ENCODE data around the gene C1QB.
"Not testable (repeated sequence)": the region's sequence is repeated elsewhere in the genome, so short reads cannot be mapped to it uniquely, and the experiment has no call there.

C1QB gene

DNA sequence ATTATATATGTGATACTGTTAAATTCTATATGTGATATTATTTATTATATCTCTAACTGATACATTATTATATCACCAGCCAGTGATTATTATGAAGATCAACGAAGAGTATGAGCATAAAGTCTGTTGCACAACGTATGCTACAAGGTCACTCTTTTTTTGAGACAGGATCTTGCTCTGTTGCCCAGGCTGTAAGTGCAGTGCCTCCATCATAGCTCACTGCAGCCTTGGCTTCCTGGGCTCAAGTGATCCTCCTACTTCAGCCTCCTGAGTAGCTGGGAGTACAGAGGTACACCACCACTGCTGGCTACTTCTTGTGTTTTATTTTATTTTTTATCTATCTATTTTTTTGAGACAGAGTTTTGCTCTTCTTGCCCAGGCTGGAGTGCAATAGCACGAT is 43.6 kb downstream of the C1QB start:
- DNase-seq (ENCODE audit: low read depth in 2 of 2): no peak

DNA sequence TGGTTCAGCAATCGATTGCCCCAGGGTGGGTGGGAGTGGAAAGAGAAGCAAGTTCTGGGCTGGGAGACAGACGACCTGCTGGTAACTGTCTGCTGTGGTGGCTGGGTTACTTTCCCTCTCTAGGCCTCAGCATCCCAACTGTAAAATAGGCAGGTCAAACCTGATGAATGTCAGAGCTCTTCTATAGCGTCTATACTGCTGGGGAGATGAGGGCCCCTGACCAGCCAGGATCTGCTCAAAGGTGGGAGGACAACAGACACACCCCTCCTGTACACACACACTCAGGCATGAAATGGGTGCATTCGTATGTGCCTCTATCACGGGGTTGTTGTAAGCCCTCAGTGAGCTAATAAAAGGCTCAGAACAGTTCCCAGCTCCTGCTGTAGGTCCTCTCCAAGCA is 44.9 kb downstream of the C1QB start:
- no peak for DNase-seq (ENCODE audit: low read depth in 2 of 2)

DNA sequence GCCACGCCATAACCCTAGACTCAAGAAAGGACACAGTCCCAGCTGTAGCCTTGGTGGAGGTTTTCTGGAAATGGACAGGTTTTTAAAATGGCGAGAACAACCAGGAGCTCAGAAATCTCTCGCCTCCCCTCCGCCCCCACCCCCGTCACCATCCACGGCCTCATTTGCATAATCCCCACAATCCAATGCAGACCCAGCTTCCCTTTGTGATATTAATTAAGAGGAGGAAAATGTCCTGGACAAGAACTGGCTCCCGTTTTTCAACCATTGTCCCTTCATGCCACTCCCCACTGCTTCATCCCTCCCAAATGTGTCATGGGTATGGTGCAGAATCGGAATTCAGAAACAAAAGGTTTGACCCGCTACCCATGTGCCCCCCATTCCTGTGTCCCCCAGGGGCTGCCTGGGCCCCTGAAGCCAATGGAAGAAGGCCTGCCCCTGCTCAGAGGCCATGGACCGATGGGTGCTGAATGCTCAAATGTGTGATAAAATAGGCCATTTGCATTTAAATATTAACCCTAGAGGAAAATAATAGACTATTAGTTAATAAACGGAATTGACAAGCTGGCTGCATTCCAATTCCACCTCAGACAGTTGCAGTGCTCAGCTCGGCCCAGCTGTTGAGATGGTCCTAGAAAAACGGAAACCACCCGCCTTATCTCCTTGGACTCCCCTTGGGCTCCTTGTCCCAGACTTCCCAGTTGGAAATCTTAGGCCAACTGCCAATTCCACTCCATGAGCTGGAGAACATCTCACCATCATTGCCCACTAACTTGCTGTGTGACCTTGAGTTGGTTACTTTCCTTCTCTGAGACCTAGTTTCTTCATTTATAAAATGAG is 46.9 kb downstream of the C1QB start:
- DNase-seq (ENCODE audit: low read depth in 2 of 2): no peak

DNA sequence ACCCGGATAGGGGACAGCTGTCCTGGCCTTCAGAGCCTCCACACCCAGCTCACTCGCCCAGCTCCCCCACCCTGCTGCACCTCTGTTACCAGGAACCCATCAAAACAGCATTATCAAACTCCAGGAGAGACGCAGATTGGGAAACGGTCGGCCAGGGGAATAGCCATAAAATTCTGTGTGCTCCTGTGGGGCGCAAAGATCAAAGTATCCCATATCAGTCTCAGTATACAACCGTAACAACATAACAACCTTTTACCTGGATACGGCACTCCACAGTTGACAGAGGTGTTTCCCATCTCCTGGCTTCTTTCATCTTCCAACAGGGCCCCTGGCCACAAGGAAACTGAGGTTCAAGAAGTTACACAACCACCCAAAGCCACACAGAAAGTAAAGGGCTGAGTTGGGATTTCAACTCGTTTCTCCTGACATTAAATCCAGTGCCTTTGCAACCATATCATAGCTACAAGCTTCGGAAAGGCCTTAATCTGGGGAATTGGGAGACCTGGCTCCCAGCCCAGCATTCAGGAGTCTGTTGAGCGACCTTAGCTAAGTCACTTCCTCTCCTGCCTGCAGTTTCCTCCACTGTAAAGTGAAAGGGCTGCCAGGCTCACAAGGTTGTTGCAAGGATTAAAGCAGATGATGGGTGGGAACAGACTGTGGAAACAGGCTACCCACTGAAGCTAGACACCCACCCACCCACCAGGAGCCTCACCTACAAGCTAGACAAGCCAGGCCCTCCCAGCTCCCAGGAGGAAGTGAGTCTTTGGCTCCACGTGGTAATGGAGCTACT is 49.5 kb downstream of the C1QB start:
- DNase-seq (ENCODE audit: low read depth in 2 of 2): no peak

DNA sequence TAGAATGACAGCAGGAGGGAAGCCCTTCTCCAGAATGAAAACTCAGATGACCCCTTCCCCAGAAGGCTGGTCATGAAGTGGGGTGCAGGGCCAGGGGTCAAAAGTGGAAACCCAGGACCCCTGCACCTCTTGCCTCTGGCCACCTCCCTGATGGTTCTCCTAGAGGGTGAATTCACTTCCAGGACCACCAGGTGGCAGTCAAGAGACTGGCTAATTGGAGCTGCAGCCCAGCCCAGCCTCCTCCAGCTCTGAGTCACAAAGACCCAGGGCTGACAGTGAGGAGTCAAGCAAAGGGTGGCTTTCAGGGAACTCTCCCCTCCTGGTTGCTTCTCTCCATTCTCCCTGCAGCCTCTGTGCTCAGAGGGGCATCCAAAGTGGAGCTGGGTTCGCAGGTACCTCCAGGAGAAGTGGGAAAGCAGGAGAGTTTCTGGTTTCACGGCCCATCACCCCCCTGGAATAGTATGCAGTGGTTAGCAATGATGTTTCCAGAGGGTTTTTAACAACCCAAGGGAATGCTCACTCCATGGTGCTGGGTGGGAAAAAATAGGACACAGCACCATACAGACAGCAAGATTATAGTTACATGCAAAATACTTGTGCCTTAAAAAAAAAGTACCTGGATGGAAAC is 51.5 kb downstream of the C1QB start:
- peak; percentile 54 to 57 for DNase-seq (ENCODE audit: low read depth in 2 of 2)

DNA sequence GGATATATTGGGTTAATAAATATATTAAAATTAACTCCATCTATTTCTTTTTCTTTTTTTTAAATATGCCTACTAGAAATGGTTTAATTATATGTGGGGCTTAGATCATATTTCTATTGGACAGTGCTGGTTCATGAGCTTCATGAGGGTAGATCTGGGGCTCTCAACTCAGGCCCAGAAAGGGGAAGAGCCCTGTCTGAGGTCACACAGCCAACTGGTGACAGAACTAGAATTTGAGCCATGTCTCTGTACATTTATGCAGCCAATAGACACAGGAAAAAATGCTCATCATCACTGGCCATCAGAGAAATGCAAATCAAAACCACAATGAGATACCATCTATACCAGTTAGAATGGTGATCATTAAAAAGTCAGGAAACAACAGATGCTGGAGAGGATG is 52.5 kb downstream of the C1QB start:
- DNase-seq (ENCODE audit: low read depth in 2 of 2): no peak

DNA sequence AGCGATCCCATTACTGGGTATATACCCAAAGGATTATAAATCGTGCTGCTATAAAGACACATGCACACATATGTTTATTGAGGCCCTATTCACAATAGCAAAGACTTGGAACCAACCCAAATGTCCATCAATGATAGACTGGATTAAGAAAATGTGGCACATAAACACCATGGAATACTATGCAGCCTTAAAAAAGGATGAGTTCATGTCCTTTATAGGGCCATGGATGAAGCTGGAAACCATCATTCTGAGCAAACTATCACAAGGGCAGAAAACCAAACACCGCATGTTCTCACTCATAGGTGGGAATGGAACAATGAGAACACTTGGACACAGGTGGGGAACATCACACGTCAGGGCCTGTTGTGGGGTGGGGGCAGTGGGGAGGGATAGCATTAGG is 53.1 kb downstream of the C1QB start:
- DNase-seq (ENCODE audit: low read depth in 2 of 2): not testable (repeated sequence)

DNA sequence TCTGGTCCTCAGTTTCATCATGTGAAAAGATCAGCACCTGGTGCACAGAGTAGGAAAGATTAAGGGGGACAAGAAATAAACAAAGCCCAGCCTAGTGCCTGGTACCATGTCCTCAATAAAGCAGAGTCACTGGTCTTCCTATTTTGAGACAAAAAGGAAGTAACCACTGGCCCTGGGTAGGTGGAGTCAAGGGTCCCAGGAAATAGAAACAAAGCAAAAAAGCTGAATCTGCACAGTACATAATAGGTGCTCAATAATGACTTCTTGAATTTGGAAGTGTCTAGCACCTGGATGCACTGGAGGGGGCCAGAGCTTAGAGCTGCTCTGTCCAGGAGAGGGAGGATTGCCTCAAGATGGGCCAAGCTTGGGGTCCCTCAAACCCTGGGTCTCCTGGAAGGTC is 55.7 kb downstream of the C1QB start:
- no peak for DNase-seq (ENCODE audit: low read depth in 2 of 2)

DNA sequence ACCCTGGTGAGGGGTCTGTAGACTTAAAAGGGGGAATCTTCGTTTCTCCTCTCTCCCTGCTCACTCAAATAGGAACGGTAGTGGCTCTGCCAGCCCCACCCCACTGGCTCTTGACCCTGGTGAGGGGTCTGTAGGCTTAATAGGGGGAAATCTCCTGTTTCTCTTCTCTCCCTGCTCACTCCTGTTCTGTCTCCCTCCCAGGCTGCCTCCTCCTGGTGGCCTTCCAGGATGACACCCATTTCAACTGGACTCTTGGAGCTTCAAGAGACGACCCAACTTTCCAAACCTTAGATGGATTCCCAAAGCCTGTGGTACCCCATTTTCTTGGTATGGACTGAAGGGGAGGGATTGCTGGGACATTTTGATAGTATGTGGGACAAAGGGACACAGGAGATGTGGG is 56.2 kb downstream of the C1QB start:
- DNase-seq (ENCODE audit: low read depth in 2 of 2): no peak

DNA sequence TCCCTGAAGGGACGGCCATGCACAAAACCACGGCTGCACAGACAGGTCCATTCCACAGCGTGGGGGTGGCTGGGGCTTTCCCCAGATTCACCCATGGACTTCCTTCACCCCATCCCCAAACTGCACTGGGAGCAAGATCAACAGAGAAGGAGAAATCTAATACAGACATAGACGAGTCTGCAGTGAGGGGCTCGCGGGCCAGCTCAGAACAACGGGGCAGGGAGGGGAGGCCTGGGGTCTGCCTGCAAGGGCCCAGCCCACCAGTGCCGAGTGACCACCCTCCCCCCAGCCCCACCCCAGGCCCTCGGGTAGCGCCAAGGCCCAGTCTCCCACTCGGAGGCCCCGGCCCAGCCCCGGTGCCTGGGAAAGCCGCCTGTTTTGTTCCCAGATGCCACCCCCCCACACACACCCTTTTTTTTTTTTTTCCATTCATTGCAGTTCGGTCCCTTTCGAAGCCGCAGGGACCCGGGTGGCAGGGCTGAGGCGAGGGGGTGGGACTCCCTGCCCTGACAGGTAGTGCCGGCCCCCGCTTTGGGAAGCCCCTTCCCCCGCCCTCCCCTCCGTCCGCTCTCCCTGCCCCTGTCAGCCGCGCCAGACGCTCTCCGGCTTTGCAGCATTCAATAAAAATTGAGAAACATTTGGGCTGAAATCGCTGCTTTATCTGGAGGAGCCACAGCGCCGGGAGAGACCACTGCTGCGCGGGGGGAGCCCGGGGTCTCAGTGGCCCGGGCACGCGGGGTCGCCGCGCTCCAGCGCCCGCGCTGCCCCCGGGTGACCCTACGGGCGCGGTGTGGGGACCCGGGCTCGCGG is 57.1 kb downstream of the C1QB start:
- DNase-seq (ENCODE audit: low read depth in 2 of 2): peak; percentile 41 to 43

DNA sequence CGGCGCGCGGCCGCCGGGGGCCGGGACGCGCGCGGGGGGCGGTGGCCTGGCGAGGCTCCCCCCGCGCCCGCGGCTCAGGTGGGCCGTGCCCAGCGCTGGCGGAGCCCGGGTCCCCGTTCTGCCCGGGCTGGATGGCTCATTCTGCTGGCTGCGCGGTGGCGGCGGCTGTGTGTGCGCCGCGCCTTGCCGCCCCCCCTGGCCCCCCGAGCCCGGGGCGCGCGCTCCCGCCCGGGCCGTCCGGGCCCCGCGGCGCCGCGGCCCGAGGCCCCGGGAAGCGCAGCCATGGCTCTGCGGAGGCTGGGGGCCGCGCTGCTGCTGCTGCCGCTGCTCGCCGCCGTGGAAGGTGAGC is 57.6 kb downstream of the C1QB start, which contains the start of gene EPHB2:
Gene EPHB2, plus strand, starts transcription at position 139 of the 349 bp plus-strand sequence. Its CDS starts 144 bp downstream, at position 283.
- no peak for DNase-seq (ENCODE audit: low read depth in 2 of 2)

DNA sequence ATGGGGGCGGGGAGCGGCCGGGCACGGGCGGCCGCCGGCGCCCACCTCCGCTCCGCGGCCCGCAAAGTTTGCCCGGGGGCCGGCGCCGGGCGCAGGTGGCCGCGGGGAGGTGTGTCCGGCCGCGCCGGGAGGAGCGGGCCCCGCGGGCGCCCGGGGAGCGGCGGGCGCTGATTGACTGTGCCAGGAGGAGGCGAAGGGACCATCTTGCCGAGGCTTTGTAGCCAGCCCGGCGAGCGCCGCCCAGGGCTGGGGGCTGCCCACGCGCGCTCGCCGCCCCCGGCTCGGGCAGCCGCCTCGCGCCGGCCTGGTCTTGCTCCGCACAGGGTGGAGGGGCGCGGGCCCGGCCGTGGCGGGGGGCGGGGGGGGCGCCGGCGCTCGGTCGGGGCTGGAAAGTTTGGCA is 58.0 kb downstream of the C1QB start:
- no peak for DNase-seq (ENCODE audit: low read depth in 2 of 2)
